GM19468 (cell line): ENCODE measurements around the gene PTCRA.

ENCODE experiments used
- ATAC-seq: cut with Tn5 transposase; IDR thresholded peaks from one replicate; pipeline ENCODE4 v1.9.1; 2021; ENCODE audit warnings: mild to moderate bottlenecking, moderate library complexity, moderate number of reproducible peaks; ENCODE audit not compliant: unreplicated experiment; ENCODE audit errors: extremely low read depth

PTCRA gene

DNA sequence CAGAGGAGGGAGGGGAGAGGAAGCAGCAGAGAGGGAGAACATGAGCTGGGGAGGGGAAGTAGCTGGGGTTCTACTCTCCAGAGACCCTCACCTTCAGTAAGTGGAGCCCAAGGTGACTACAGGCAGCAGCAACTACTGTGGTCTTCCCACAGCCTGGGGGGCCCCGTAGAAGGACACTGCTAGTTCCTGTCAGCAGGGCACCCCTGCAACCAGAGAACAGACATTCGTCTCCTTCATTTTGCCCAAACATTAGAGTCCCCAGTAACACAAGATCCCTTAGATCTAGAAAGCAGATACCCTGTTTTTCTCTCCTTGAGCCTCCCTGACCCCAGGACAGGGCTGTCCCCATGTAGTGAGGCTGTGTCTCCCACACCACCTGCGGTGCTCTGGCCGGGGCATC lies 52.9 kb downstream of the PTCRA start:
- no peak for ATAC-seq

DNA sequence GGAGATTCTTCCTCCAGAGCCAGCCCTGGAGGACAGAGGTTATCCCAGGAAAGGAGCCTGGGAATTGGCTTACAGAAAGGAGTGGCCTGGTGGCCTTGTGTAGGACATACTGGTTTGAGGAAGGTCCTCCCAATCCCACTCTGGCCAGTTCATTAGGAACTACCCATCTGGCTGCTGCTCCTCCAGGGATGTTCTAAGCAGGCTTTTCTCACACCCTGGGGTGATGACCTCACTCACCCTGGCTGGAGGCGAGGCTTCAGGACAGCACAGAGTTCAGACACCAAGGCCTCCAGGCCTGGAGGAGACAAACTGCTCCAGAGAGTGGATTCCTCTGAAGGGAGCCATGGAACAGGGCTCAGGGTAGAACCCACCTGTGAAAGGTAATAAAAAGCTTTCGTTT lies 53.6 kb downstream of the PTCRA start:
- ATAC-seq: no peak

- no peak for ATAC-seq
Observed at GRCh38 chr6:42969934-42970333, 54.1 kb downstream of the PTCRA start.

- no peak for ATAC-seq
Observed at GRCh38 chr6:42970871-42971612, 55.2 kb downstream of the PTCRA start.

DNA sequence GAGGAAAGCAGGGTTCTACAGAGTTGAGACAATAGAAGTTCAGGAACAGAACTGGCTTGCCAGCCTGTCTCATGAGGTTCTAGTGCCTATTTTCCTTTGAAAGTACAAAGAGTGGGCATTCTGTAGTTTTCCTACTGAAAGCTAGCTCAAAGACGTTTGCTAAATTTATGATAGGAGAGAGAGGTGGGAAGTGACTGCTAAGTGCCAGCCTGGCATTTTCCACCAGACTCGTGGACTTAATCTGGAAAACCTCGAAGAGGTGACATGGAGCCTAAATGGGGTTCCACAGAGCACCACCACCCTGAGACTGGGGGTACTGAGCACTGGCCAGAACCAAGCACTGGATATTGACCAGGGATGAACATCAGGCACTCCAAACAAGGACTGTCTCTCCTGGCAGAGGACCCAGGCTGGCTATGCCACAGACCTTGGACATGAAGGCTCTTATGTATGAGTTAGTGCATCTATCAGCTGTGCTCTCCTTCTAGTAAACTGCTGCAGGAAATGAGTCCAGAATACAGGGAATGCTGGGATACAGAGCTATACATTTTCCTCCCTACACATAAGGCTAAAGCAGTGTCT lies 56.0 kb downstream of the PTCRA start:
- no peak for ATAC-seq

DNA sequence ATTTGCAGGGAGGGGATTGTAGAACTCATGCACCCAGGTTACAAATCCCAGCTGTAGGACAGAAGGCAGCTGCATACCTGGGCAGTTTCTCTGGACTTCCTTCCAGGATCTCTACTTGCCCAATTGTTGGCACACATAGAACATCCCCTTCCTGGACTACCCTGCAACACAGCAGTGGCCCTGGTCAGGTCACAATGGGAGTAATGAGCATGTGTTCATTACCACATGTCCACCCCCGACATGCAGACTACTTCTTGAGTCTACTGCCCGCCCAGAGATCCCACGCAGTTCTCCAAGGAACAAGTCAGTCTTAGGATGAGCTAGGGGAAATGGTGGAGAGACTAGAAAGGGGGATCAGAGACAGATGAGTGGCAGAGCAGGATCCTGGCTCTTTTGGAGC lies 58.1 kb downstream of the PTCRA start:
- no peak for ATAC-seq

DNA sequence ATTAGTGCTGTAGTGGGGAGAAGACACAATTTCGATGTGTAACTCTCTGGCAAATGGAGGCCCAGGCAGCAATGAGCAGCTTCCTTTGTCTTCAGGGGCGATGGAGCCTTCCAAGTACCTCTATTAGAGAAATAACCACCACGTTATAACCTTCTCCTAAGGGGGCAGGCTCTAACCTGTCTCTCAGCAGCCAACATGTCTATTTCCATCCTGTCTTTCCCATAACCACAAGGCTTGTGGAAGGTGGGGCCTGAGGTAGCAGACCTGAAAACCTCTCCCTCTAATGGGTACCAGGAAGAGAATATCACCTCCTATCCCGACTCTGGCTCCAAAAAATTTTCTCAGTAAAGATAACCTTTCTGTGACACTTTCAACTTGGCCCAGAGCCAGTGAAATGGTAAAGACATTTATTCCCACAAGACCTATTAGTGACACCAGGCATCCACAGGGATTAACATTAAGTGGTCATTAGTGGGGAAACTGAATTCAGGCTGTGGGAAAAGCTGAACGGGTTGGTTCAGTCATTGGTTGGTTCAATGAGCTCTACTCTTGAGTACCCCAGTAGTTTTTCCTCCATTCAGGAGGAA lies 59.2 kb downstream of the PTCRA start:
- ATAC-seq: no peak
